GM19468 (cell line): ENCODE results near the gene ENO2.

Experiments
- ATAC-seq: cut with Tn5 transposase; IDR thresholded peaks from one replicate; pipeline ENCODE4 v1.9.1; 2021; ENCODE audit warnings: mild to moderate bottlenecking, moderate library complexity, moderate number of reproducible peaks; ENCODE audit not compliant: unreplicated experiment; ENCODE audit errors: extremely low read depth

Gene ENO2

DNA sequence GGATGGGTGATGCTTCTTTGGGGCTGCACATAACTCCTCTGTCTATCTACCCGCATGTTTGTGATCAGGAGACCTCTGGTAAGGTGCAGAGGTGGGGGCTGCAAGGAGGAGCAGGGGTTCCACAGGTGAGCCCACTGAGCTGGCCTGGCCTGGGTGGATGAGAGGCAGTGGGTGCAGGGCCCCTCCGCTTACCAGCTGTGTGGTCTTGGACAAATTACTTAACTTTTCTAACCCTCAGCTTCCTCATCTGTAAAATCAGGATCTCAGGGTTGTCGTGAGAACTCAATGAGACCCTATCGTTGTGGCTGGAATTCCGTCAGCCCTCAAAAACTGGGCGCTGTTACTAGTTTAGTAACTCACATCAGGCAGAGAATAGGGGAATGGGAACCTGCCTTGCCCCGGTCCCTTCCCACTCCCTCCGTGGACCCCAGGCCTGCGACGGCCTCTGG is 44.3 kb downstream of the ENO2 start:
- no peak for ATAC-seq

DNA sequence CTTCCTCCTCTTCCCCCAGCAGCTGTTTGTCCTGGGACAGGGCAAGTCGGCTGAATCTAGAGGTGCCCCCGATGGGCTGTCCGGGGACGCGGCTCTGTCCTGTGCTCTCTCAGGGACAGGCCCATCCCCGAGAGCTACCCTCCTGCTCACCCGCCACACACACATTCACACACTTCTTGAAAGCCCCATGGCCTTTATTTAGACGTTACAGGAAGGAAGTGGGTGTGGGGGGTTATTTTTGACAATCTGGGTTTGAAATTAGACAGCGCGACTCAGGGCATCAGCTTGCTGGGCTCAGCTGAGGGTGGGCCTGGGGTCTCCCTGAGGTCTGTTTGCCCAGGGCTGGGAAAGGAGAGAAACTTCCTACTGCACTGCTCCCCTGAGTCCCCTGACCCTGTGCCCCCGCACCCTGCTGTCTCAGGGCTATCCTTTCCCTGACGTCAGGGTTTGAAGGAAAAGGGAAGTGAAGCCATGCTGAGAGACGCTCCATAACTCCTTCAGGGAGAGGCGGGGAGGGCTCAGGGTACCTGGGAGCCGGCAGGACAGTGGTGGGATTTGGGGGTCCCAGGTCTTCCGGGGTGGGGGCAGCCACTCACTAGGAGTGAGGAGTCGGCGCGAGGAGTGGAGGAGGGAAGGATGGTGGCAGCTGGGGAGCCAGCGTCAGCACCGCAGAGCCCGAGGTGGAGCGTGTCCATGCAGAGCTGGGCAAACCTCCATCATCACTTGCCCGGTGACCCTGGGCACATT is 44.9 kb downstream of the ENO2 start:
- no peak for ATAC-seq

- ATAC-seq = no peak
Measured at GRCh38 chr12:6959805-6960592, 45.6 kb downstream of the ENO2 start.

- ATAC-seq = no peak
Measured at GRCh38 chr12:6960593-6961277, 46.4 kb downstream of the ENO2 start.

GRCh38 chr12:6961278-6961694 is 46.9 kb downstream of the ENO2 start:
- no peak for ATAC-seq

GRCh38 chr12:6961695-6962284 is 47.4 kb downstream of the ENO2 start:
- ATAC-seq = no peak

GRCh38 chr12:6962285-6963015 is 48.1 kb downstream of the ENO2 start:
- ATAC-seq = no peak

DNA sequence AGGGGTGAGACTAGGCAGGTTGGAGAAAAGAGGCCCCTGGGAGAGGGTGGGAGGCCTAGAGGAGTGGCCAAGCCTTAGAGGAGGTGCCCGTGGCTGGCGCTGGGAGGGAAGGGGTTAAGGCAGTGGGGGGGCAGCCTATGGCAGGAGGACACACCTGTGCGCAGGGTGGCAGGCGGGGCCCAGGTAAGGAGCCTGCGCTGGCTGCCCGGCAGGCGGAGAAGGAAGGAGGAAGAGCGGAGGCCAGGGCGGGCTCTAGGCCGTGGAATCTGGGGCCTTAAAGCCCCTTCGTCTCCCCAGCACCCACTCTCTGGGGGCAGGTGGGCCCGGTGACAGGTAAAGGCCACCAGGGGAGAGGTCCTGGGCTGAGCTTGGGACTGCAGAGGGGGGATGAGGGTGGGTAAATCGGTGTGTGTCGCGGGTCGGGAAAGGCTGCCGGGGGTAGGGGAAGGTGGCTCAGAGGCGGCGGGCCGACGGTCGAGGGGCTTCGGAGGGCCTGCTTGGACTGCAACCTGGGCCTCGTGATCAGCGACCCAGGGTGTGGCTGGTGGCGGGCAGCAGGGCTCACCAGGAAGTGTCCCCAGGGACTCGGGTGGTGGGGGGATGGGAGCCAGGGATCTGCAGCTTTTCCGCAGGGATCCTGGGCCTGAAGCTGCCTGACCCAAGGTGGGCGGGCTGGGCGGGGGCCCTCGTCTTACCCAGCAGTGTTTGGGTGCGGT is 48.8 kb downstream of the ENO2 start:
- no peak for ATAC-seq

DNA sequence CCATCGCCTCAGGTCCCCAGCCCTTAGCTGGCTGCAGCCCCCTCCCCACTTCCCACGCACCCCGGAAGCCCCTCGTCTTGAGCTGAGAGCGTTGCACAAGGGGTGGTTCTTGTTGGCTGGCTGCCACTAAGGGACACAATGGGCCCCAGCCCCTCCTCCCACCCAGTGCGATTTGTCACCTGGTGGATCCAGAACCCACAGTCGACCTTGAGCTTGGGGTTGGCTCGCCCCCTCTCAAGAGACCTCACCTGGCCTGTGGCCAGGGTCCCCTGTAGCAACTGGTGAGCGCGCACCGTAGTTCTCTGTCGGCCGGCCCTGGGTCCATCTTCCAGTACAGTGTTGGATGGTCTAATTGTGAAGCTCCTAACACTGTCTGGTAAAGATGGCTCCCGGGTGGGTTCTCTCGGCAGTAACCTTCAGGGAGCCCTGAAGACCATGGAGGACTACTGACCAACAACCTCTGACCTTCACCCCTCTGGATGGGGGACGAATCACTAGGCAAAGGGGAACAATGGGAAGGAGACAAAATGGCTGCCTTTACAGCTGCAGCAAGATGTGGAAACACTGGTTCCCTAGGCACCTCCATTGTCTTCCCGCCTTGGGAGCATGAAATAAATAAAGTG is 49.5 kb downstream of the ENO2 start:
- ATAC-seq = no peak

GRCh38 chr12:6964605-6965025 is 50.2 kb downstream of the ENO2 start:
- ATAC-seq = no peak

DNA sequence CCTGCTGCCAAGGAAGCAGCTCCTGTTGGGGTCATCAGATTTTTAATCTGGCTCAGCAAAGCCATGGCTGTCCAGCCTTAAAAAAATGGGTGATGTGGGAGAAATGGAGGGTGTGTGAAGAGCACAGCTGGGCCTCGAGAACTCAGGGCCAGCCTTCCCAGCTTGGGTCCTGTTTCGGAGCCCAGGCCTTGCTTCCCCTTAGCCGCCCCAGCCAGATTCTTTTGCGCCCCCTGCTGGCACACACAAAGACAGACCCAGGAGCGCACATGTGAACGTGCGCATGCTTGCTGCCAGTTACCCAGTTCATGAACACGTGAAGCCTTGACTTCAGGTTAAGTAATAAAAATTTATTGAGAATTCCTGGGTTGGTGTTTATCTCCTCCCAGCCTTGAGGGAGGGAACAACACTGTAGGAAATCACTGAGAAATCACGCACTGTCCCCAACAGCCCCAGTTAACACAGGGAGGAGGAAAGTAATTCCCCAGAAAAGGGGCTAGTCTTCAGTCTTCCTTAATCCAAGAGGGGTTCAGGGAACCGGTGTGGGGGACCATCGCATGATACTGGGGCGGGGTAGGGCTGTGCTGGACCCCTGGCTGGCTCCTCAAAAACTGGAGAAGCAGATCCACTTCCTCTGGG is 50.8 kb downstream of the ENO2 start:
- no peak for ATAC-seq

- ATAC-seq = no peak
Measured at GRCh38 chr12:6965714-6966113, 51.3 kb downstream of the ENO2 start.

DNA sequence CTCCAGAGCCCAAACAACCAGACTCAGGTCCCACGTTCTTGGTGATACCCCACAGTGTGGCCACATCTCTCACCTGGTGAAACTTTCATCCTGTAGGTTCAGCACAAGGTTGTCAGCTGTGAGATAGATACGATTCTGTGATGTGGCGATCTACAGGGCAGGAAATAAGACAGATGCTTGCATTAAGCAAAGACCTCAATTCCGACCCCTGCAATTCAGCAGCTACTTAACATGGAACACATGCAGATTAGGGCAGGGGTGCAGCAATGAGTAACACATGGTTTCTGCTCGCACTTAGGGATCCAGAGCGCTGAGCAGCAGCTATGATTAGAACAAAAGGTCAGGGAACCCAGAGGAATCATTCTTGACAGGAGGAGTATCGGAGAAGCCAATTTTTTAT is 52.0 kb downstream of the ENO2 start:
- ATAC-seq = no peak

DNA sequence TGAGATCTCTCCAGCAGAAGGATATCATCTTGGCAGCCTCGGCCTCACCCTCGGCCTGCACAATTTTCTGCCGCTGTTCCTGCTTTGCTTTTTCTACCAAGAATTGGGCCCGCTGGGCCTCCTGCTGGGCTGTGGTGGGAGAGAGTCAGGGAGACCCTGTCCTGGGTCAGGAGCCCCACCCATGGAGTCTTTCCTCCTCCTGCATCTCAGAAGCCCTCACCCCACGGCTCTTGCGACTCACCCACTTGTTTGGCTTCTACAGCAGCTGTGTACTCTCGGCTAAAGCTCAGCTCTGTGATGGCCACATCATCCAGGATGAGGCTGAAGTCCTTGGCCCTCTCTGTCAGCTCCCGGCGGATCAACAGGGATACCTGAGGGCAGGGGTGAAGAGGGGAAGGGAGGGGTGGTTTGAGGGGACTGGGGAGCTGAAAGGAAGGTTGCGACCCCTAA is 53.3 kb downstream of the ENO2 start:
- no peak for ATAC-seq

- no peak for ATAC-seq
Measured at GRCh38 chr12:6968426-6968825, 54.0 kb downstream of the ENO2 start.

DNA sequence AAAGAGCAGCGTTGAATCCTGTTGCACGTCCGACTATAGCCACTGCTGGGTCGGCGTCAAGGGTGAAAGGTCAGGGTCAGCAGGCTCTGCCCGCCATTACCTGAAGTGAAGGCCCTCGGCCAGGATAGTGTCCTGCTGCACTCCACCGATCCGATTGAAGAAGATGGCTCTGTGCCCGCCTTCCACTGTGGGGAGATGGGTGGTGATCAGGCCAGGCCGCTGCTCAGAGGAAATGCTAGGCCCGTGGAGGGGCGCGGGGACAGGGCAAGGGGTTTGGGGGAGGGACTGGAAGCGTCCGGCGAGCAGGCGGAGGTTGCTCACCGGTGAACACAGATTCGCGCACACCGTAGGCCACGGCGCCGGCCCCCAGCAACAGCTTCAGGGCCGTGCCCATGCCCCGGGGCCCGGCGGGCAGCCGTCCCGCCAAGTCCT is 55.7 kb downstream of the ENO2 start:
- ATAC-seq = no peak
